ENCODE measurements around the gene CFAP157. TPM values are rescaled to one million over a fixed set of nuclear protein-coding genes. Genes with fewer than 3 reads are reported as not detected.

CFAP157 gene
- total RNA-seq, 1 donor from 2014 or later: 0.19 TPM

DNA sequence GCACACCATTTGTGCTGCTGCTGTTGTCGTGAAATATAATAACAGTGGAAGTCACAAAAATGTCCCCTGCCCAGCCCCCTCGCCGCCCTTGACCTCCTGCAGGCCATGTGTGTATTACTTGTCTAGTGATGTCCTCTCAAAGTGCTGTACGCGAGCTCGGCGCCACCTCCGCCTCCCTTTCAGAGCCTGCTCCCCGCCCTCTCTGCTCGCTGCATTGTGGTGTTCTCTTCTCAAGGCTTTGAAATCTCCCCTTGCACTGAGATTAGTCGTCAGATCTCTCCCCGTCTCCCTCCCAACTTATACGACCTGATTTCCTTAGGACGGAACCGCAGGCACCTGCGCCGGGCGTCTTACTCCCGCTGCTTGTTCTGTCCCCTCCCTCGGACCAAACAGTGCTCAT, 14.7 kb upstream of the CFAP157 start:
- DNase-seq (ENCODE audit: low spot score): no peak

DNA sequence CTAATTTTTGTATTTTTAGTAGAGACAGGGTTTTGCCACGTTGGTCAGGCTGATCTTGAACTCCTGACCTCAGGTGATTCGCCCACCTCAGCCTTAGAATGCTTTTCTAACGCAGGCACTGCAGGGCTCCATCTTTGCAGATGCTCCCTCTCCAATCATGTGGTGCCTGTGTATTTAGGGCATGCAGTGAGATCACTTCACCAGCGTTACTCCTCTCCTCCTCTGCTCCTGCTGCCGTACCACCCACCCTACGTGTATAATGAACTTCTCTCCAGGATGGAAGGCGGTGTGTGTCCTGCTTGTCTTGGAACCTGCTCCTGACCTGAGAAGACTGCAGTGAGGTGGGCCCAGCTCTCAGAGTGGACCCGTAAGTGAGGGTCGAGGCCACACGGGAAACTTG, 13.6 kb upstream of the CFAP157 start:
- DNase-seq (ENCODE audit: low spot score): no peak

DNA sequence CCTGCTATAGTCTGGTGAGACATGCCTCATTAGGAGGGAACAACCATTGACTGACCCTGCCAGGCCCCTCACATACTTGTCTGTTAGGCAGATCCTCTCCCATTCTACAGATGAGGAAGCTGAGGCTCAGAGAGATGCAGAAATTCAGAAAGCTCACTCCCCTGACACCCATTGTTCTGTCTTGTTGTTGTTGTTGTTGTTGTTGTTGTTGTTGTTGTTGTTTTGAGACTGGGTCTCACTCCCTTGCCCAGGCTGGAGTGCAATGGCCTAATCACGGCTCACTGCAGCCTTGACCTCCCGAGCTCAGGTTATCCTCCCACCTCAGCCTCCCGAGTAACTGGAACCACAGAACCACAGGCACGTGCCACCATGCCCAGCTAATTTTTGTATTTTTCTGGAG, 13.1 kb upstream of the CFAP157 start:
- DNase-seq (ENCODE audit: low spot score): no peak

DNA sequence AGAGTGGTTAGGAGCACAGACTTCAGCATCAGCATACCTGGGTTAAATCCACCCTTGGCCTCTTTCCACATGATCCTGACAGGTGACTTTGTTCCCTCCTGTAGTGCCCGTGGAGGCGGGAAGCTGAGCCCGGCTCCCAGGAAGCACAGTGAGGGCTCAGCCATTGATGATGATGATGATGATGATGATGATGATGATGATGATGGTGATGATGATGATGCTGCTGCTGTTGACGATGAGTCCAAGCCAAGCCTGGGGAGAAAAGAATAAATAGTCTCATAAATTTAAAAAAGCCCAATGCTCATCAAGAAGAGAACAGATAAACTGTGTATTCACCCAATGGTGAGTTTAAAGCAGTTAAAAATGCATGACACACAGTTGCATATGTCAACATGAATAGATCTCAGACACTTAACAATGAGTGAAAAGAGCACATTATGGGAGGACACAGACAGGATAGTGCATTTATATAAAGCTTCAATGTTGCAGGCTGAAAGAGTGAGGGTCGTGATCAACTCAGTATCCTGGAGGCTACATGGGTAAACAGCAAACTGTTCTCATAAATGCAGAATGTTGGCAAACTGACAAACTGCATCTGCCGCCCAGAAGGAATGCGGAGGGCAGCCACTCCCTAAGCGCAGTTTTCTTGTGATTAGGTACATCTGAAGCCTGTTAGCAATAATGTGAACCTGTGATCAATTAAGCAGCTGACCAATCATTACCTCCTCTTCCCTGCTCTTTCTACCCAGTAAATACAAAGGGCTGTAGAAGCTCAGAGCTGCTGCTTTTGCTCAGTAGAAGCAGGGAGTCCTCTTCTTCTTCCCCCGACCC, 11.7 kb upstream of the CFAP157 start:
- no peak for DNase-seq (ENCODE audit: low spot score)

DNA sequence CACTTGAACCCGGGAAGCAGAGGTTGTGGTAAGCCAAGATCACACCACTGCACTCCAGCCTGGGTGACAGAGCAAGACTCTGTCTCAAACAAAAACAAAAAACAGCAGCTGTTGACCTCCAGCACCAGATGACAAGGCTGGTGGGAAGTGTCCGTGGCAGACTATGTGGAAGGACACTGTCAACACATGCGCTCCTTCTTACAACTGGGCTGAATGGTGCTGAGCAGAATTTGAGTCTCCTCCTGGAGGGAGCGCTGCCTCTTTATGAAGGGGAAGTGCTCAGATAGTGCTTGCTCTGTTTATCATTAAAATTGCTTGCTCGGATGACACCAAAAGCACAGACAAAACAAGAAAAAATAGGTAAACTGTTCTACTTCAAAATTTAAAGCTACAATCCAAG, 9.2 kb upstream of the CFAP157 start:
- DNase-seq (ENCODE audit: low spot score): no peak

DNA sequence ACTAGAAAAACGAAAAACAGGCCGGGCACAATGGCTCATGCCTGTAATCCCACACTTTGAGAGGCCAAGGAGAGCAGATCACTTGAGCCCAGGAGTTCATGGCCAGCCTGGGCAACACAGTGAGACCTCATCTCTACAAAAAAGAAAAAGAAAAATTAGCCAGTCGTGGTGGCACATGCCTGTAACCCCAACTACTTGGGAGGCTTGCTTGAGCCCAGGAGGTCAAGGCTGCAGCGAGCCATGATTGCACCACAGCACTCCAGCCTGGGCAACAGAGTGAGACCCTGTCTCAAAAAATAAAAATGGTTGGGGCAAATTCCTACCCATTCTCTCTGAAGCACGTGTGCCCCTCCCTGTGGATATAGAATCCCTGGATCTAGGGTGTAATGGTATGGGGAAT, 8.4 kb upstream of the CFAP157 start:
- DNase-seq (ENCODE audit: low spot score): no peak

DNA sequence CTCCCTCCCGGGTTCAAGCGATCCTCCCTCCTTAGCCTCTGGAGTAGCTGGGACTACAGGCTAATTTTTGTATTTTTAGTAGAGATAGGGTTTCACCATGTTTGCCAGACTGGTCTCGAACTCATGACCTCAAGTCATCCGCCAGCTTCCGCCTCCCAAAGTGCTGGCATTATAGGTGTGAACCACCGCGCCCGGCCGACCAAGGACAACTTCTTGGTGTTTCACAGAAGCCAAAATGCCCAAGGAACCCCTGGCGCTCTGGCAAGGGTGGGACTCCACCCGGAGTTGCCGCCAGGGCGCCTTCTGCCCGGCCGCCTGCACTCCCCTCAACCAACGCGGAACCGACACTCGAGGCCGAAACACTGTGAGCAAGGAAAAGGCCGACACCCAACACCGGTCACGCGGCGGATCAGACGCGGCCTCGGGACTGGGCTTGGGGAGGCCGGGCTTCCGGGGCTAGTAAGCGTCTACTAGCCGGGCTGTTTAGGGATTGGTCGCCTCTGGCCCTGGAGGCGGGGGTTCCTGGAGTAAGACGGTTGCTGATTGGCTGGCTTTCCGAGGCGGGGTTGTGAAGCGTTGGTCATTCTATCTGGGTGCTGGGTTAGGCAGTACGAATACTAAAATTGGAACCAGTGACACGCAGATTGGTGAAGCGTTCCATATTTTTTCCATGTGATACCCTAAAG, 7.7 kb upstream of the CFAP157 start:
- peak; percentile 96 for DNase-seq (ENCODE audit: low spot score)

DNA sequence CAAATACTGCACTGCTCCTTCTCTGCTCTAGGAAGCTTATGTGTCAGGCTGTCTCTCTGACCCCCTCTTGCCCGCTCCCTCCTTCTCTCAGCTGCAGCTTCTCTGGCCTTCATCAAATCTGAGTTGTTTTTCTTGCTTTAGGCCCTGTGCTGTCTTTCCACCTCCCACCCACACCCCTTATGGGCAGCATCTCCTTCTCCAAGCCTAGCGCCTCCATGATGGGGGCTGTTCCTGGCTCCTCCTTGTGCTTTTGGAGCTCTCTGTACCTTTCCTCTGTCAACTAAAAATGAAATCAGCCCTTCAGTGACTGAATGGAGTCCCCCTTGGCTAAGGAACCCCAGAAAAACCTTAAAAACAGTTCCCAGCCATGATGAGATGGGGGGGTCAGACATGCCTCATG, 6.6 kb upstream of the CFAP157 start:
- DNase-seq (ENCODE audit: low spot score): no peak

DNA sequence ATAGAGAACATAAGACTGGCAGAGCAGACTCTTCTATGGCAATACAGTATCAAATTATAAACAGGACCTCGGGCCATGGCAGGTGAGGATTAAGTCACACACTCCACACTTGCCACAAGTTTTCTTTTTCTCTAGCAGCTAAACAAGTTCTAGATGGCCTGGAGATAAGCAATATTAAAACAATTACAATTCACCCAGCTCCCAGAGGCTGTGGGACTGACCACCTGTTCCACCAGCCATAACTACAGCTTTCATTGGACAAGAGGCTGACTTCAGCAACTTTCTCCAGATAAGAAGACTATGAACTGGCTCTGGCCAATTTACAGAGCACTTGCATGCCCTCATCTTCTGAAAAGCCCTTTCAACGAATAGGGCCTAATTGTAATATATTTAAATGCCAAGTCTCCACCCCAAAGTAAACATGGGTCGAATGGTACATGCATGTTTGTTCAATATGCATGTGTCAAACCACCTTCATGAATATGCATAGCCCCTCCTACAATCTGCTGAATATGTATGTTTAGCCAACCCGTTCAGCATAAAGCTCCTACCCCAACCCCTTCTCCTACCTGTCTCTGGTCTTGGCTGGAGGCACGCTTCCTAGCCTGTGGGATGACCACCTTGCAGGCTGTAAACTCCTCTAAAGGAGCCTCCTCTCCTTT, 6.1 kb upstream of the CFAP157 start:
- no peak for DNase-seq (ENCODE audit: low spot score)

DNA sequence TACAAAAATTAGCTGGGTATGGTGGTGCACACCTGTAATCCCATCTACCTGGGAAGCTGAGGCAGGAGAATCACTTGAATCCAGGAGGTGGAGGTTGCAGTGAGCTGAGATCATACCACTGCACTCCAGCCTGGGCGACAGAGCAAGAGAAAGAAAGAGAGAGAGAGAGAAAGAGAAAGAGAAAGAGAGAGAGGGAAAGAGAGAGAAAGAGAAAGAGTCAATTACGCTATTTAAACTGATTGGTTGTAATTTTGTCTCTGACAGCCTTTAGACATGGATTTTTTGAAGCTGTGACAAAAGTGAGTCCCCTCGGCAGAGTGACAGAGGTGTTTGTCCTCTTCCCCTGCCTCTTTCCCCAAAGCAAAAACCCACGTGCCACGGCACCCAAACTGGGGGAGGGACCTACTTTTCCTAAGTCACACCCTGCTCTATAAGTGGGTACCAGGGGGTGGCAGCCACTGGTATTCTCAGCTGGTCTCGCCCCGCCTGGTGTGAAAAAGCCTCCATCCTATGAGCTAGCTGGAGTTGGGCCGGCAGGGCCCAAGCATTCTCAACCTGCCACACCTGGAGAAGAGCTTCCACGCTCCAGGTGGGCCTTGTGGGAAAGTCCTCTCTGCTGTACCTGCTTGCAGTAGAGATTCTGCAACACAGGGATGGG, 3.4 kb upstream of the CFAP157 start:
- DNase-seq (ENCODE audit: low spot score): no peak

DNA sequence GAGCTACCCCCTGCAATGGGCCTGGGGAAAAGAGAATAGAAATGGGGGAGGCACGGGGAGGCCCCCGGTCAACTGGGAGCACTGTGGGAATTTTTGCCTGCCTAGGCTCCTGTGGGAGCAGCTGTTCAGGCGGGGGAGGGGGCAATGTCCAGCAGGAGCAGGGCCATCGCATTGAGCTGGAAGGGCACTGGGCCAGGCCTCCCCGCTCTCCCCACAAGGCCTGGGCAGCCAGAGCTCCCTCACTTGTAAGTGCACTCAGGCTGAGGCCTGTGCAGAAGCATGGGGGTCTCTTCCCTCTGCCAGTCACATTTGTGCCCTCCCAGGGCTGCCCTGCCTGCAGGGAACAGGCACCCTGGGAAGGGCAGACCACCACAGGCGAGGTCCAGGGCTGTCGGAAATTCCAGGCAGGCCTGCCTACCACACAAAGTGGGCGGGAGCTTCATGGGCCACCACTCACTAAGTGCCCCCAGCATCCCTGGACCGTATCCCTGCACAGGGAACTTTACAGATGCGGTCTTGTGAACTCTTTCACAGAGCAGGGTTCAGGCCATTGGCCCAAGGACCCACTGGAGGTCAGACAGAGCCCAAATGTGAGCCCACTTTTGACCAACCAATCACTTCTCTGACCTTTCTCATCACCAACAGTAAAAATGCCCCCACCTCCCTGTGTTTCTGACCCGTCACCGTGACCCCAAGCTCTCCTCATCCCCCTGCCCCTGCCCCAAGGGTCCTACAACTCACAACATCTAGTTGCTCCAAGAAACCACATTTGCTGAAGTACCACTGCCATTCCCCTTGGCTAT, 1.0 kb upstream of the CFAP157 start:
- no peak for DNase-seq (ENCODE audit: low spot score)

DNA sequence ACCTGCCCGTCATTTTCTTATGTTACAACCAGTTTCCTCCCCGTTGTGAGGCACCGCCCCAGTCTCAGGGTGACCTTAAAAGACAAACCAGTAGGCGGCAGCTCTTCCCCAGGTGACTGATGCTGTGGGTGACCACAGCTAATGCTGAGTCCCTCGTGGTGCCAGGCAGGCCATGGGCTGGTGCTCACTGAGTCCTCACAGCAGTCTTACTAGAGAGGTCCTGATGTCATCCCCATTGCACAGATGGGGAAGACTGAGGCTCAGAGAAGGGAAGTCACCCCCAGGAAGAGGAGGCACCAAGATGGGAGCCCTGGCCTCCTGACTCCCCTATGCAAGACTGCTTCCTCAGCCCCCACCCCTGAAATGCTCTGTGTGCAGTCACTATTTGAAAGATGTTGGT, 978 bp downstream of the CFAP157 start:
- no peak for DNase-seq (ENCODE audit: low spot score)

DNA sequence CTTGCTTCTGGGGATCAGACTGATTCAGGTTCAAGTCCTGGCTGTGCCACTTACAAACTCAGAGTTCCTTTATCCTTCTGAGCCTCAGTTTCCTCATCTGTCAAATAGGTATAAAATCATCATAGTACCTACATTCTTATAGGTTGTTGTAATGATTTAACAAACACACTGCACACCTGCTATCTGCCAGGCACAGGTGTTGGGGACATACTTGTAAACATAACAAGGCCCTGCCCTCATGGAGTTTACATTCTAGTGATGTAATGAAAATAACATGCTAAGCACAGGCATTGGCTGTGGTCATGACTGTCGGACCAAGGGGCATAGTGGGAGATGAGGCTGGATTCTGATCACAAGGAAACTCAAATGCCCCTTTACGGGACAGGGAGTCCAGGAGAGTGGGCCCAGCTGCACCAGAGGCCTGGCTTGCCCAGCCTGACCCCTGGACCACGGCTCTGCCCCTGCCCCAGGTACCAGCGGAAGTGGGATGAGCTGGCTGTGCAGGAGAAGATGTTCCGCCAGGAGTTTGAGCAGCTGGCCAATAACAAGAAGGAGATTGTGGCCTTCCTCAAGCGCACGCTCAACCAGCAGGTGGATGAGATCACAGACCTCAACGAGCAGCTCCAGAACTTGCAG, 2.3 kb downstream of the CFAP157 start:
- no peak for DNase-seq (ENCODE audit: low spot score)

DNA sequence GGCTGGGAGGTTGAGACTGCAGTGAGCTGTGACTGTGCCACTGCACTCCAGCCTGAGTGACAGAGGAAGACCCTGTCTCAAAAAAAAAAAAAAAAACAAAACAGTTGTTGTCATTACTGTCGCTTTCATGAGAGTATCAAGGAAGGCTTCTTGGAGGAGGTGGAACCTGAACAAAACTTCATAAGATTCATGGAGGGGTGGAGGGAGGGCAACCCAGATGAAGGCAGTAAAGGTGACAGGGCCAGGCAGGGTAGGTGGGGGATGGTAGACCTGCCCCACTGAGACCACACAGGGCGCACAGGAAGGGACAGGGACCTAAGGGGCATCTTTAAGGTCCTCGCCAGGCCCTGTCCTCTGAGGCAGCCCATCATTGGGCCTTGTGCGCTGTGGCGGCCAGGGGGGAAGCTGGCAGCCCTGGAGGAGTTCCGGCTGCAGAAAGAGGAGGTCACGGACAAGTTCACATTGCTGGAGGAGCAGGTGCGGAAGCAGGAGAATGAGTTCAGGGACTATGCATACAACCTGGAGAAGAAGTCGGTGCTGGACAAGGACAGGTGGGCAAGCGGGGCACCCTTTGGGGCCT, 3.5 kb downstream of the CFAP157 start:
- no peak for DNase-seq (ENCODE audit: low spot score)

DNA sequence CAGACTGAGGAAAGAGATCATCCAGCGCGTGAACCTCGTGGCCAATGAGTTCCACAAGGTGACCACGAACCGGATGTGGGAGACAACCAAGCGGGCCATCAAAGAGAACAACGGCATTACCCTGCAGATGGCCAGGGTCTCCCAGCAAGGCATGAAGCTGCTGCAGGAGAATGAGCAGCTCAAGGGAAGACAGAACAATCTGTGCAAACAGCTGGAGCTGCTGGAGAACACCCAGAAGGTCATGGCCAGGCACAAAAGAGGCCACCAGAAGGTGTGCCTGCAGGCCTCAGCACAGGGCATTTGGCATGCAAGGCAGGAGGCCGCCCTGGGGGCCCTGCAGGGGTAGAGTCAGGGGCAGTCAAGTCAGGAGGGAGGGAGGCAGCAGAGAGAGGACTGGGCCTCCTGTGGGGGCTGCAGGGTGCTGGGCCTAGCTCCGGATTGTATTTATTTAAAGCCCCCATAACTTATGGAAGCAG, 4.5 kb downstream of the CFAP157 start:
- no peak for DNase-seq (ENCODE audit: low spot score)

DNA sequence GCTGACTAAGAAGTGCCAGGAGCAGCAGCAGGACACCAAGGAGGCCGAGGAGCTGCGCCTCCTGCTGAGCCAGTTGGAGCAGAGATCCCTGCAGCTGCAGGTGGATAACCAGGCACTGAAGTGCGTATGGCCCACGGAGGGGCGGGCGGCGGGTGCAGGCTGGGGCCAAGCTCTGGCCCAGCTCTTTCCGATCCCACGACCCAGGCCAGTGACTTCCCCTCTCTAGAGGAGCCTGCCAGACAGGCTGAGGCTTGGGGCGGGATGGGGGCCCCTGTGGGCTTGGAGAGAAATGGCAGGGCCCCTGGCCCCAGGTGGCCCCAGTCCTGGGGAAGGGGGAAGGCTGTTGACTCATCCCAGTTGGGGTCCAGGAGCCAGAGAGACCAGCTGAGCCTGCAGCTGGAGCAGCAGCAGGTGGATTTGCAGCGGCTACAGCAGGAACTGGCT, 5.1 kb downstream of the CFAP157 start:
- DNase-seq (ENCODE audit: low spot score): no peak

DNA sequence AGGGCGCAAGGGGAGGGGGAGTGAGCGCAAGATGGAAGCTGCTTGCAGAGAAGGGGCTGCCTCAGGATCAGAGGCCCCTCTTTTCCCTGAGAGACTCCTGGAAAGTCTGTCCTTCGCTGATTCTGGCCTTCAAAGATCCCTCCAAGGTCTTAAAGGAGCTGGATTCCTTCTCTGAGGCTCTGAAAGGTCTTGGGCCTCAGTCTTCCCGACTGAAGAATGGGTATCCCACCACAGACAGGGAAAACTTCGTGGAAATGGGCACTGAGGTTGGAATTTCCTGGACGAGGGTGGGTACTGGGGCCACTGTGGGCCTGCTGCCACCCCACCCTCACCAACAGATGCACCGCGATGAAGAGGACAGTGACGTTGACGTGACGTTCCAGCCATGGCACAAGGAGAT, 5.6 kb downstream of the CFAP157 start:
- DNase-seq (ENCODE audit: low spot score): no peak

DNA sequence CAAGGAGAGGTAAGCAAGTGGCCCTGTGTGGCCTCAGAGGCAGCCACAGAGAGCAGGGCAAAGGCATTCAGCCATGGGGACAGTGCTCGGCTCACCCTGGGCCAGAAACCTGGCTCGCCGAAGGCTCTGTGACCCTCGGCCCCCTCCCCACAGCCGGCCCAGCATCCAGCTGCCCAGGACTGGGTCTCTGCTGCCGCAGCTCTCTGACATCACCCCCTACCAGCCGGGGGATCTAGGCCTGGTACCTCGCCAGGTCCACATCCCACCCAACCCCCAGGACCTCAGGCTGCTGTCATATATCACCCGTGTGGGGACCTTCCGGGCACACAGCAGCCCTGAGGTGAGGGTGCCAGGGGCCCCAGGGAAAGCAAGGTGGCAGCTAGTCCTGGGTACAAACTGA, 6.1 kb downstream of the CFAP157 start:
- no peak for DNase-seq (ENCODE audit: low spot score)

DNA sequence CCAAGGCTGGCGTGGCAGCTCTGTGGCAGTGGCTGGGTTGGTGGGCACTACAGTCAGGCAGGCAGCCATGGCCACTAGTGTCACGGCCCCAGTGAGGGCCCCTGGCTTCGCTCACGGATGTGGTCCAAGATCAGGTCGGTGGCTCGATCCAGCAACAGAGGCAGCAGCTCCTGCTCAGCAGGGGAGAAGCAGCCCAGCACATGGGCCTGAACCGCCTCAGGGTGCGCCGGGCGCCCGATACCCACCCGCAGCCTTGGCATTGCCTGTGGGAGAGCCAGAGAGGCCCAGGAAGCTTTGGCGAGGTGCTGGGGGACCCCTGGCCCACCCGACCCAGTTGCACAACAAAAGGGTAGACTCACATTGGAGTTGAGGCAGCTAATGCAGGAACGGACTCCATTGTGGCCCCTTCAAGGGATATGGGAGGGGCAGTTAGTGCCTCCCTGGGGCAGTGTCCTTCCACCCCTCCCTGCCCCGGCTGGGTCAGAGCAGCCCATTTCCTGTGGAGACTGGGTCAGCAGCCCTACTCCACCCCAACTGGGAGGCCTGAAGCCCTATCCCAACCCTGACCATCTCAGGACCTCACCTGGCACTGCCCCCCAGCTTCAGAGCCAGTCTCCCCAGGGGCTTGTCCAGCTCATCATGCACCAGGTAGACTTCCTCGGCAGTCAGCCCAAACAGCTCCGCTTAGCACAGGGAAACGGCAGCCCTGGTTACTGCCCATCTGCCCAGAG, 7.4 kb downstream of the CFAP157 start:
- DNase-seq (ENCODE audit: low spot score): no peak

Data from mesenteric fat pad (tissue), 1 donor.